ENCODE data around the gene UNCX. TPM values are rescaled to one million over a fixed set of nuclear protein-coding genes. Genes with fewer than 3 reads are reported as not detected.

UNCX gene
- total and polyA plus RNA-seq, 8 donors = not detected

DNA sequence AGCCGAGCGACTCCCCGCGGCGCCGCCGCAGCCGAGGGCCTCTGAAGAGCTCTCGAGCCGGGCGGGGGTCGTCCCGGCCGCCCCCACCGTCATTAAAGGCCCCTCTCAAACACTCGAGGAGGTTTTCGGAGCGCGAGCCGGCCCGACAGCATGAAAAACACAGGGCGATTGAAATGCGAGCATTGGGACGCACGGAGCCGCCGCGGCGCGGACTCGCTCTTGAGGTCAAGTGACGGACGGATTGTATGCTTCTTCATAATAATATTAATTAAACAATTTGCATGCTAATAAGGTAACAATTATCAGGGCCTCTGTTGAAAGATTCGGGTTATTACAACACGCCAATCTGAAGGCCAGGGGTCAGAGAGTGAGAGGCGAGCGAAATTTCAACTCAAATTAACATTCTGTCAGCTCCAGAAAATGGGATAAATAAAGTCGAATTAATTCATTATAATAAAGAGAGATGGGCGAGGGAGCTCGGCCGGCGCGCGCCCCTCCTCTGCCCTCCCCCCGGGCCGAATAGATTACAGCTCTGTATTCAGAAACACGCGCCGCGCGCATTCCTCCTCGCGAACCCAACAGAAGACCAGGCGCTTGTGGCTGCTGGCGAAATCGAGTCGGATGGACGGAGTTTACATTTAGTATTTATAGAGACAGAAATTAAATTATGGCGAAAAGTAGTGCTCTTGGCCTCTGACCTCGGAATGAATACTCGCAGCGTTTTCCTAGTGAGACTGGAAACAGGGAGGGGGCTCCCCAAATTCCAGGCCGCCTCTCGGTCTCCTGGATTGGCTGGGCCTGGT, 2.1 kb upstream of the UNCX start:
- H3K27me3 ChIP-seq = peaks cover 79 to 100% (median 100%) of the 10 kb centered on the region in 3 donors
- 10 to 12% (median 10%) methylated on average over 52 to 64 of the region's 64 CpGs for WGBS, 5 donors
- no peaks in the 10 kb centered on the region for H3K36me3 ChIP-seq
- TF ChIP-seq EP300 (IDR thresholded peaks at IDR 0.05) = no peak
- TF ChIP-seq, protein P1, sequence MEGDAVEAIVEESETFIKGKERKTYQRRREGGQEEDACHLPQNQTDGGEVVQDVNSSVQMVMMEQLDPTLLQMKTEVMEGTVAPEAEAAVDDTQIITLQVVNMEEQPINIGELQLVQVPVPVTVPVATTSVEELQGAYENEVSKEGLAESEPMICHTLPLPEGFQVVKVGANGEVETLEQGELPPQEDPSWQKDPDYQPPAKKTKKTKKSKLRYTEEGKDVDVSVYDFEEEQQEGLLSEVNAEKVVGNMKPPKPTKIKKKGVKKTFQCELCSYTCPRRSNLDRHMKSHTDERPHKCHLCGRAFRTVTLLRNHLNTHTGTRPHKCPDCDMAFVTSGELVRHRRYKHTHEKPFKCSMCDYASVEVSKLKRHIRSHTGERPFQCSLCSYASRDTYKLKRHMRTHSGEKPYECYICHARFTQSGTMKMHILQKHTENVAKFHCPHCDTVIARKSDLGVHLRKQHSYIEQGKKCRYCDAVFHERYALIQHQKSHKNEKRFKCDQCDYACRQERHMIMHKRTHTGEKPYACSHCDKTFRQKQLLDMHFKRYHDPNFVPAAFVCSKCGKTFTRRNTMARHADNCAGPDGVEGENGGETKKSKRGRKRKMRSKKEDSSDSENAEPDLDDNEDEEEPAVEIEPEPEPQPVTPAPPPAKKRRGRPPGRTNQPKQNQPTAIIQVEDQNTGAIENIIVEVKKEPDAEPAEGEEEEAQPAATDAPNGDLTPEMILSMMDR (IDR thresholded peaks at IDR 0.05) = no peak
- TF ChIP-seq POLR2AphosphoS5 (IDR thresholded peaks at IDR 0.05) = no peak
- no peak for TF ChIP-seq POLR2A (IDR thresholded peaks at IDR 0.05)
- intact Hi-C loops (cut with DNase I; ENCODE audit: low total_unique reads) = no loop called here
- no peak for DNase-seq
- H3K9me3 ChIP-seq = no peaks in the 10 kb centered on the region
- peaks cover 7 to 56% (median 31%) of the 10 kb centered on the region in 4 donors for H3K4me1 ChIP-seq
- H3K27ac ChIP-seq = no peak overlapping the region
- H3K4me3 ChIP-seq = no peak overlapping the region

DNA sequence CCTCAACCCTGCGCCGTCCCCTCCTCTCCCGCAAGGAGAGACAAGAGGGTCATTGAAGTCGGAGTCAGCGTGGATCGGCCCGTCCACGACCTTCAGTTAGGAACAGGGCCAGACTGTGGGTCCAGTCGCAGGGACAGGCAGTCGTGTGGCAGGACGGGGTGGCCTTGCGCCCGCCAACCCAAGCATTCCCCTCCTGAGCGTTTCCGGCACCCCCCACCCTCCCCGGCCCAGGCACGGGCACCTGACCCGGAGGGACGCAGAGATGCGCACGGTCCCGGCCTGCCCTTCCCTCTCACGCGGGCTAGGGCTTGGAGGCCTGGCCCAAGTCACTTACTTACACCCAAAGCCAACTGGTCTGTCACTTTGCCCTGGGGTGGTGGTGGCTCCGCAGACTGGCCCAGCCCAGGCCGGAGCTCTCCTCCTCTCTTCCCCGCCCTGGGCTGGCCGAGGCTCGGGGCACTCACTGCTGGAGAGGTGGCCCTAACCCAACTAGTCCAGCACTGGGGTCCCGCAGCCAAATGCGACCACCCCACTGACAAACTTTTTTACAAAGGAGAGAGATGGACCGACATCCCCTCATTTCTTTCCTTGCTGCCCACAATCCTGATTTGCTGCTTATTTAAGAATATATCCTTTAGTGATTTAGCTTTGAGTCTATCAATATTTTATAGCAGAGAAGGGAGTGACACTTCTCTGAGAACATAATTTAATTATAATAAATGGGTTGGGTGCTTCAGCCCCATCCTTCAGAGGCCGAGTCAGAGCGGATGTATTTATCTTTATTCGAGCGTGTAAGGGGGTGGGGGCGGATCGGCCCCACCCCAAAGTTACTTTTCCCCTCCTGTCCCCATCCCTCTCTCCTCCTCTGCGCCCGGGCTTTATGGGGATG, 1.2 kb upstream of the UNCX start:
- Histone ChIP-seq H3K36me3 (no peaks in the 10 kb centered on the region), H3K4me1 (peaks cover 9 to 58% (median 33%) of the 10 kb centered on the region in 4 donors), H3K9me3 (no peaks in the 10 kb centered on the region), H3K27ac (no peak overlapping the region), H3K4me3 (no peak overlapping the region), H3K27me3 (peaks cover 74 to 100% (median 99%) of the 10 kb centered on the region in 3 donors)
- WGBS, 5 donors = 4 to 7% (median 6%) methylated on average over 26 to 40 of the region's 40 CpGs
- no peak for TF ChIP-seq POLR2AphosphoS5 (IDR thresholded peaks at IDR 0.05)
- TF ChIP-seq POLR2A (IDR thresholded peaks at IDR 0.05) = no peak
- no peak for TF ChIP-seq EP300 (IDR thresholded peaks at IDR 0.05)
- TF ChIP-seq, protein P1 (IDR thresholded peaks at IDR 0.05) = no peak
- no peak for DNase-seq
- intact Hi-C loops (cut with DNase I; ENCODE audit: low total_unique reads) = no loop called here

DNA sequence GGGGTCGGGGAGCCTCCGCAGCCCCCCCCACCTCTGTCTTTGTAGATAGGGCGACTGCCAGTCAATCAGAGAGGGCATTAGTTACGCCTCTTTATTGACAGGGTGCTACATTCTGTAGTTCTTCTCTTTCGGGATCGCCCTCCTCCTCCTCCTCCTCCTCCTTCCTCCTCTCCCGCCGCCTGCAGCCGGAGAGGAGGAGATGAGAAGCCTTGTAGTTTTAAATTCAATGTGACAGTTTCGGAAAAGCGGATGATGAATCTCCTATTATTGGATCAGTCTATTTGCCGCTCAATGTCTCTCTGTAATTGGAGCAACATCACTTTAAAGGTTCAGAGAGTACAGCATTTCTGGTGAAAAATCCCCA, 587 bp upstream of the UNCX start:
- Histone ChIP-seq H3K4me3 (no peak overlapping the region), H3K36me3 (no peaks in the 10 kb centered on the region), H3K27ac (no peak overlapping the region), H3K4me1 (peaks cover 9 to 62% (median 36%) of the 10 kb centered on the region in 4 donors), H3K9me3 (no peaks in the 10 kb centered on the region), H3K27me3 (peaks cover 71 to 100% (median 96%) of the 10 kb centered on the region in 3 donors)
- intact Hi-C loops (cut with DNase I; ENCODE audit: low total_unique reads) = no loop called here
- WGBS, 5 donors = 4 to 10% (median 7%) methylated on average over 11 to 12 of the region's 12 CpGs
- no peak for DNase-seq
- TF ChIP-seq, protein P1 (IDR thresholded peaks at IDR 0.05) = no peak

DNA sequence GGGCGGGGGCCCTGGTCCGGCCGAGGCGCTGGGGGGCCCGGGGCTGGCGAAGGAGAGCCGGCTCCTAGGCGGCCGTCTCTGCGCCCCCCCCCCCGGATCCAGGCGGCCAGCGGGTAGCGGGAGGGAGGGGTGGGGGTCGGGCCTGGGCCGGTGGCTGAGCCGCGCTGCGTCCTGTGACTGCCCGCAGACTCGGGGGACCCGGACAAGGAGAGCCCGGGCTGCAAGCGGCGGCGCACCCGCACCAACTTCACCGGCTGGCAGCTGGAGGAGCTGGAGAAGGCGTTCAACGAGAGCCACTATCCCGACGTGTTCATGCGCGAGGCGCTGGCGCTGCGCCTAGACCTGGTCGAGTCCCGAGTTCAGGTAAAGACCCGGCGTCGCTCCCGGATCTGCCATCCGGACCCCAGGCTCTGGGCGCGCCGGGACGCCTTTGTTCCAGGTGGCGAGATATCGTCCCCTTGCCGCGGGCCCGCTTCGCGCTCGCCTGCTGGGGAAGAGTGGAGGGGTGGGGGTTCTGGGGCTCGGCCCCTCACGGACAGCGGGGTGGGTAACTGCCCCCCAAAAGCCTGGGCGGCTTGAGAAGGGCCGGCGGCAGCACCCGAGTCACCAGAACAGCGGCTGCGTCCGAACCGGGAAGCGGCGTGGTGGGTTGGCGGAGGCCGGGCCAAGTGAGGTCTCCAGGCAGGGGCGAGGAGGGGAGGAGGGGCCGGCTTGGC, 819 bp downstream of the UNCX start:
- intact Hi-C loops (cut with DNase I; ENCODE audit: low total_unique reads) = no loop called here
- H3K27me3 ChIP-seq = peaks cover 66 to 100% (median 96%) of the 10 kb centered on the region in 3 donors
- peaks cover 9 to 65% (median 39%) of the 10 kb centered on the region in 4 donors for H3K4me1 ChIP-seq
- no peak for TF ChIP-seq POLR2A (IDR thresholded peaks at IDR 0.05)
- TF ChIP-seq, protein P1 (IDR thresholded peaks at IDR 0.05) = no peak
- TF ChIP-seq POLR2AphosphoS5 (IDR thresholded peaks at IDR 0.05) = no peak
- no peak for TF ChIP-seq EP300 (IDR thresholded peaks at IDR 0.05)
- DNase-seq = no peak
- no peak overlapping the region for H3K27ac ChIP-seq
- H3K4me3 ChIP-seq = no peak overlapping the region
- no peaks in the 10 kb centered on the region for H3K9me3 ChIP-seq
- no peaks in the 10 kb centered on the region for H3K36me3 ChIP-seq
- WGBS, 5 donors = 0 to 11% (median 3%) methylated on average over 1 to 73 of the region's 73 CpGs

Data from stomach (tissue), 9 donors.